Left ventricle myocardium inferior (tissue), 1 donor: ENCODE measurements around the gene COL21A1. TPM values are rescaled to one million over a fixed set of nuclear protein-coding genes. Genes with fewer than 3 reads are reported as not detected.
"Not testable (repeated sequence)": the region's sequence is repeated elsewhere in the genome, so short reads cannot be mapped to it uniquely, and the experiment has no call there.

ENCODE experiments used
- DNase-seq: peaks from one replicate; pipeline ENCODE4 v3.0.0-alpha.2; 2020
- H3K27ac ChIP-seq: fragments of 200-600 bp; replicated peaks from 2 replicates; pipeline ENCODE4 v1.8.0; 2021
- H3K27me3 ChIP-seq: fragments of 200-600 bp; 2 replicates; pipeline ENCODE4 v1.8.0; 2021; ENCODE audit warnings: low read depth
- H3K36me3 ChIP-seq: fragments of 200-600 bp; 2 replicates; pipeline ENCODE4 v1.8.0; 2021
- H3K4me1 ChIP-seq: fragments of 200-600 bp; 2 replicates; pipeline ENCODE4 v1.8.0; 2021
- H3K4me3 ChIP-seq: fragments of 200-600 bp; 2 replicates; pipeline ENCODE4 v1.8.0; 2021; ENCODE audit warnings: mild to moderate bottlenecking, moderate library complexity
- H3K9me3 ChIP-seq: fragments of 200-600 bp; replicated peaks from 2 replicates; pipeline ENCODE4 v1.8.0; 2021
- CTCF ChIP-seq: fragments of 200-600 bp; IDR thresholded peaks from 2 replicates; pipeline ENCODE4 v1.8.0; 2021; ENCODE audit warnings: antibody characterized with exemption, mild to moderate bottlenecking, borderline replicate concordance
- intact Hi-C: fragments of 100-400 bp; cut with micrococcal nuclease; formaldehyde crosslinking; loops from one replicate; pipeline ENCODE4 v1.11.0; 2022
- total RNA-seq: library from RNA; stranded (reverse); fragmentation: NEBNext Ultra II Directional; extraction: Animal tissue kit (Norgen Biotek cat#: 25700); gene quantifications from one replicate; pipeline ENCODE4 v1.2.1, GENCODE V29; 2021
- donor health status: DM: no; HTN: yes; CAD: no; lungs with severe emphysema.

Gene COL21A1
- total RNA-seq, 1 donor from 2014 or later: 54.3 TPM

GRCh38 chr6:56270812-56271441, 23.5 kb upstream of the COL21A1 start:
- Histone ChIP-seq H3K4me1 (no peaks in the 10 kb centered on the region), H3K36me3 (no peaks in the 10 kb centered on the region), H3K27ac (no peak overlapping the region), H3K27me3 (no peaks in the 10 kb centered on the region), H3K9me3 (peaks cover 68% of the 10 kb centered on the region), H3K4me3 (no peak overlapping the region)
- intact Hi-C loops: no loop called here
- TF ChIP-seq CTCF: no peak
- DNase-seq: no peak

GRCh38 chr6:56268266-56268665, 20.9 kb upstream of the COL21A1 start:
- H3K27ac ChIP-seq: no peak overlapping the region
- intact Hi-C loops: no loop called here

GRCh38 chr6:56266011-56266410, 18.6 kb upstream of the COL21A1 start:
- intact Hi-C loops: no loop called here
- Histone ChIP-seq H3K27me3 (no peaks in the 10 kb centered on the region), H3K36me3 (no peaks in the 10 kb centered on the region), H3K27ac (no peak overlapping the region), H3K4me3 (no peak overlapping the region), H3K9me3 (peaks cover 31% of the 10 kb centered on the region), H3K4me1 (no peaks in the 10 kb centered on the region)
- no peak for DNase-seq
- no peak for TF ChIP-seq CTCF

More at GRCh38 chr6:56268266-56268665, 20.9 kb upstream of the COL21A1 start:
- no peak for TF ChIP-seq CTCF
- DNase-seq: no peak
- Histone ChIP-seq H3K36me3 (no peaks in the 10 kb centered on the region), H3K4me3 (no peak overlapping the region), H3K4me1 (no peaks in the 10 kb centered on the region), H3K27me3 (no peaks in the 10 kb centered on the region), H3K9me3 (peaks cover 53% of the 10 kb centered on the region)

GRCh38 chr6:56263596-56264315, 16.4 kb upstream of the COL21A1 start:
- TF ChIP-seq CTCF: no peak
- no peak overlapping the region for H3K4me3 ChIP-seq

GRCh38 chr6:56260593-56260992, 13.2 kb upstream of the COL21A1 start:
- H3K36me3 ChIP-seq, H3K27ac ChIP-seq, DNase-seq, H3K27me3 ChIP-seq, intact Hi-C loops, H3K4me3 ChIP-seq, H3K9me3 ChIP-seq, H3K4me1 ChIP-seq: not testable (repeated sequence)

More at GRCh38 chr6:56263596-56264315, 16.4 kb upstream of the COL21A1 start:
- no peaks in the 10 kb centered on the region for H3K4me1 ChIP-seq
- H3K36me3 ChIP-seq: no peaks in the 10 kb centered on the region
- intact Hi-C loops: no loop called here
- H3K9me3 ChIP-seq: peaks cover 10% of the 10 kb centered on the region
- H3K27ac ChIP-seq: no peak overlapping the region
- DNase-seq: no peak
- H3K27me3 ChIP-seq: no peaks in the 10 kb centered on the region
